ENCODE data around the gene PAPOLA. TPM values are rescaled to one million over a fixed set of nuclear protein-coding genes. Genes with fewer than 3 reads are reported as not detected.

PAPOLA gene
- total RNA-seq, 1 donor from 2014 or later, result 110 TPM

GRCh38 chr14:96586056-96586455, 83.9 kb downstream of the PAPOLA start:
- no peak for DNase-seq (ENCODE audit: low read depth, low spot score)

- no peak for DNase-seq (ENCODE audit: low read depth, low spot score)
These were observed 85.0 kb downstream of the PAPOLA start for GRCh38 chr14:96586921-96587822.

DNA sequence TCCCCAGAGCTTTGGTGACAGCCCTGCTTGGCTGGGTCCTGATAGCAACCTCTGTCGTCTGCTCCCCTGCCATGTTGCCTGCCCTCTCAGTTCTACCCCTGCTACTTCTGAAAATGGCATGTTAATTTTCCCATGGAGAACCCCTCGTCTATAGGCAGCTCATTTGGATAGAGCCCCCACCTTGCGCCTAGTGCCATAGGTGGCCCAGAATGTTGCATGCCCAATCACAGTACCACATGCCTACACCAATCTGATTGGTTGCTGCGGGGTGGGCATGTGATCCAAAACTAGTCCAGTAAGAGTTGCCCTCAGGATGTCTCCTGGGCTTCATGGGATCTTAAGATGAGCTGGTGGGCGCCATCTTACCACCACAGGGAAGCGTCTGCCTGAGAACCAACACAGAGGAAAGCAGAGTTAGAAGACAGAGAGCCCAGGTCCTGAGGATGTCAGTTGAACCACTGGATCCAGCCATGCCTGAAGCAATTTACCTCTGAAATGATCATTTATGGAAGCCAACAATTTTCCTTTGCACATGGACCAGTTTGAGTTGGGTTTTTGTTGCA, 85.7 kb downstream of the PAPOLA start:
- DNase-seq (ENCODE audit: low read depth, low spot score), result no peak

GRCh38 chr14:96588410-96589257, 86.5 kb downstream of the PAPOLA start:
- no peak for DNase-seq (ENCODE audit: low read depth, low spot score)

DNA sequence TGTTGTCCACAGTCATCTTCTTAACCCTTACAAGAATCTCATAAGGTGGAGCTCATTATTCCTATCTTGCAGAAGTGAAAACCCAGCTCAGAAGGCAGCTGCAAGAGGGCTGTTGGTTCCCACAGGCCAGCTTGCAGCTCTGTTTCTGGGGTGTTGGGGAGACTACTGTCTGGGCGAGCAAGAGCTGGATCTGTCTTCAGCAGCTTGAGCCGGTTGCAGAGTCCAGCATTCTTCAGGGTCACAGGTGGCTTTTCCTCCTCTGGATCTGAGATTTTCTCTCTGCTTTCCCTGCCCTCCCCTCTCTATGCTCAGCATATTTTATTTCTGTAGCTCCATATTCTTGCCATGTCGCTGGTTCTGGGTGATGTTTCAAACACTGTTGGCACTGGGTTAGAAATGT, 87.4 kb downstream of the PAPOLA start:
- no peak for DNase-seq (ENCODE audit: low read depth, low spot score)

- DNase-seq (ENCODE audit: low read depth, low spot score), result no peak
These were observed 88.1 kb downstream of the PAPOLA start for GRCh38 chr14:96590190-96590864.

DNA sequence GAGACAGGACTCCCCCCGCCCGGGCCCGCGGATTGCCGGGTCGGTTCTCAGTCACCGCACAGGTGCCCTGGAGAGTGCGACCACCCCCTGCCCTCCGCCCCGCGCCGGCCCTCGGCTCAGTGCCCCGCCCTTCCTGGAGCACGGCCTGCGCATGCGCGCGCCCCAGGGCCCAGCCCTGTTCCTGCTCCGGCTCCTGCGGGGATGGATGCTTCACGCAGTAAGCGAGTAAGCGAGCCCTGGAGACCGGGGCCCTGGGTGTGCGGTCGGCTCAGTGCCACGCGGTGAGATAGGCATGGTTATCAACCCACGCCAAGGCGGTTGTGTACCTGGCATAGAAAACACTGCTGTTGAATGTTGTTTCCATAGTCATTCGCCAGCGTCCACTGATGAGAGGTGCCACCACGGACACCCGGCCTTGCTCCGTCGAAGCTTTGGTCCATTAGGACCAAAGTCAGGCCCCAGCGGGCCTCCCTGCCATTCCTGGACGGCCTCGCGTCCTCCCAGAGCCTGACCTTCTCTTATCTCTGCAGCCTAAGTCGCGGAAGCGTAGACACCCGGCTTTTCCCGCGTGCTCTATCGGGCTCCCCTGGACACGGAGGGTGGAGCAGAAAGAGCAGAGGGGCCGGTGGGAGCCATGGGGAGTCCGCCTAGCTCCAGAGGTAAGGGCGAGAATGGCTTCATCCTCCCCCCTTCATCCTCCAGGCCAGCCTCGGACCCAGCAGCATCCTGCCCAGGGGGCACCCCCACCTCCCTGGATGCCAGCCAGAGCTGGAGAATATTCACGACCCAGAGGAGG, 90.6 kb downstream of the PAPOLA start:
- no peak for DNase-seq (ENCODE audit: low read depth, low spot score)

DNA sequence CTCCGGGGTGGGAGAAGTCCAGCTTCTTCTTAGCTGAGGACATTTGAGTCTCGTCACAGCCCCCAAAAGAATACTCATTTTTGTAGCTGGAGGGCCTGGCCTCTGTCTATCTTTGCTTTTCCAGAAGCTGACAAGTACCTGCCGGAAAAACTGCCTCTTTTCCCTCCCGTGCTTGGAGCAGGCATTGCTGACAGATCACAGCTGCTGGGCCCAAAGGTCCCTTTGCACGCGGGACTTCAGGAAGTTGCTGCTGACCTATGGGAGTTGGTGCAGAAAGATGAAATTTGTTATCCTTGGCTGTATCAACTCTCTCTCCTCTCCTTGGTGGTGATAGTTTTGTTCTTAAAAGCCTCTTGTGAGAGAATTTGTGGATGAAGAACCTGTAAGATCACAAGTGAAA, 92.8 kb downstream of the PAPOLA start:
- no peak for DNase-seq (ENCODE audit: low read depth, low spot score)

DNA sequence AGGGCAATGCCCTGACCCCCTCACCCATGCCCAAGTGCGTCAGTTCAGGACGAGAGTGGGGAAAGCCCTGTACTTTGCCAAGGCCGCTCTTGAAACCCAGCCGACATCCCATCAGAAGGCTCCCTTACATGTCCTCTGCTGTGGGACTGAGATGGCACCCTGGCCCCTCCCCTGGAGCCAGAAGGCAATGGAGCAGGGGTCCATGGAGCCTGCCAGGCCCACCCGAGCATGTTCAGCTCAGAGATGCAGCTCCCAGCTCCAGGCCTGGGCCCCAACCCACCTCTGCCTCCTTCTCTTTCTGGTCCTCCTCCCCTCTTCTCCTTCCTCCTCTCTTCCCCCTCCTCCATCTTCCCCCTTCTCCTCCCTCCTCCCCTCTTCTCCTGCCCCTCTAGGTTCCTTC, 95.5 kb downstream of the PAPOLA start:
- no peak for DNase-seq (ENCODE audit: low read depth, low spot score)

GRCh38 chr14:96598332-96598928, 96.2 kb downstream of the PAPOLA start:
- DNase-seq (ENCODE audit: low read depth, low spot score), result no peak

GRCh38 chr14:96599076-96599475, 96.9 kb downstream of the PAPOLA start:
- DNase-seq (ENCODE audit: low read depth, low spot score), result no peak

- no peak for DNase-seq (ENCODE audit: low read depth, low spot score)
These were observed 100.0 kb downstream of the PAPOLA start for GRCh38 chr14:96602186-96602585.

DNA sequence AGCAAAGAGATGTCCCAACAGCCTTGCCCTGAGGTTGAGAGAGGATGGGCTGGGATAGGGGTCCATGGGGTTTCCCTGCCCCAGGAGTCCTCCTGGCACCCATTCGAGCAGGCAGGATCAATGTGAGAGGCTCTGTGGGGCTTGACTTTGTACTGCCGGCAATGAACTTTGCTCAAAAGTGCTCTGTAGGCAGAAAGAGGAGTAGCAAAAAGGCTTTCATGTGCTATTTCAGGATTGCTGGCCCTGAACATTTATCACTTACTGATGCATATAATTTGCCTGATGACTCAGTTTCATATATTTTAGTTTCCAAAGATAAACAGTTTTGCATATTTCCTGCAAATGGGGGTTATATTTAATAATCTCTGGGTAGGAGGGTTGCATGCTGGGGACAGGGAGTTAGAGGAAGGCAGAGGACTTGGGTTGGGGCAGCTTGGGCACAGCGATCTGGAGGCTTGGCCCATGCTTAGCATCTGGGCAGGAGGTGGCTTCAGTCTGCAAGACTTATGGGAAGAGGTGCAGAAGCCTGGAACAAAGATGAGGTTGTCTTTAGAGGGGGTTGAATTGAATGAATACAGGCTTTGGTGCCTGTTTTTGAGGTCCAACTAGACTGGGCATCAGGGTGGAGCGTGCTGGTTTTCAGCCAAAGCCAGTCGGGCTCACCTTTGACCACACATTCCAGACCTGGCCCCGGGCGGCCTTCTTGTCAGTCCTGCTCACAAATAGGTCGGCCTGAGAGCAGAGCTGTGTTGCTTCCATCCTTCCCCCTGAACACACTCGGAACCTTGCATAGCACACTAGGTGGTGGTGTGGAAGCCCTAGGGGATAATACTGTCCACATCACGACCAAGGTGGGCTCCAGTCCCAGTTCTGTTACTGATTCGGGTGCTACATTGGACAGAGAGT, 101.4 kb downstream of the PAPOLA start:
- no peak for DNase-seq (ENCODE audit: low read depth, low spot score)

- DNase-seq (ENCODE audit: low read depth, low spot score), result no peak
These were observed 112.3 kb downstream of the PAPOLA start for GRCh38 chr14:96614481-96614881.

- no peak for DNase-seq (ENCODE audit: low read depth, low spot score)
These were observed 114.1 kb downstream of the PAPOLA start for GRCh38 chr14:96616161-96616721.
